ENCODE measurements around the gene PALM3.
A peak's percentile ranks its signal among the peaks of the same experiment; 100 is the strongest.
"Not testable (repeated sequence)": the region's sequence is repeated elsewhere in the genome, so short reads cannot be mapped to it uniquely, and the experiment has no call there.

The PALM3 gene

DNA sequence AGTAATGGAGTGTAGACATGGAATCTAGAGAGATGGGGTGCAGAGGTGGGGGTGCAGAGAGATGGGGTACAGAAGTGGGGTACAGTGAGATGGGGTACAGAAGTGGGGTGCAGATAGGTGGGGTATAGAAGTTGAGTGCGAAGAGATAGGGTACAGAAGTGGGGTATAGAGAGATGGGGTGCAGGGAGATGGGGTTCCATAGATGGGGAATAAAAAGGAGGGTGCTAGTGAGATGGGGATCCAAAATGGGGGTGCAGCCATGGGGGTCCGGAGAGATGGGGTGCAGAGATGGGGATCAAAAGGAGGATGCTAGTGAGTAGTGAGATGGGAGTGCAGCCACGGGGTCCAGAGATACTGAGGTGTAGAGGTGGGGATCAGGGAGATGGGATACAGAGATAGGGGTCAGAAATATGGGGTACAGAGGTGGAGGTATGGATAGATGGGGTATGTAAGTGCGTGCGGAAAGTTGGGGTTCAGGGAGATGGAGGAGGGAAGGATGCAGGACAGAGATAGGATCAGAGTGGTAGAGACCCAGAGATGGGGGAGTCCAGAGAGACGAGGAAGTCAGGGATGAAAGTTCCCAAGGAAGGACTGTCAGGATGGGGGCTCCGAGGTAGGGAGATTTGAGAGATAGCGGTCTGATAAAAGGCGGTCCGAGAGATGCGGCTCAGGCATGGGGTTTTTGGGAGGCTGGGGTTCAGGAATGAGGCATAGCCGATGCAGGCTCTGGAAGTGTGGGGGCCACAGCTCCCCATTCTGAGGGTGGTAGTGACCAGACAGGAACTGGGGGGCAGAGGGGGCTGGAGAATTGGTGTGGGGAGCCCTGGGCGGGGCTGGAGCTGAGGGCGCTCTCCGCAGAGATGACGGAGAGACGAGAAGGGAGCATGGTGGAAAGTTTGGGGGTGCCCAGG, 3.4 kb downstream of the PALM3 start:
- DNase-seq (ENCODE audit: low spot score): no peak

DNA sequence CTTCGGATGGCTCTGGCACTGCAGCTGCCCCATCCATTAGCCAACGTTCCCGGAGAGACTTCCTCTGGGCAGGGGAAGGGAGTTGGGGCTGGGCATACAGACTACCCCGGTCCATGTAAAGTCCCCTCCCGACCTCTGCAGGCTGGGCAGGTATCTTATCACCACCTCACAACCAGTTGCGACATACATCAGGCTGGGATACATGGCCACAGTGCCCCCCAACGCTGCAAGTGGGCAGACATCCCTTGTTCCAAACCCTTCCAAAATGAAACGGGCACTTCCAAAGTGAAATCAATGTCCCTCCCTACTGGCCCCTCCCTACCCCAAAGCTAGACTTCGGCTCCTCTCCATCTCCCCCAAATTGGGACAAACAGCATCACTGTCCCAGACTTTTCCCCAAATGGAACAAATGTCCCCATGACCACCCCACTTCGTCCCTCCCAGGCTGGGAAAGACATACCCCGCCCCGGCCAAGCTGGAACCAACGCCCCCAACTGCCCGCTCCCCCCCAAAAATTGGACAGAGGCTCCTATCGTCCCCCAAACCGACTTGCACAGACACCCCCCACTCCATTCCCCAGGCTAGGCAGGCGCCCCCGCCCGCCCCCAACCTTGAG, 5.0 kb downstream of the PALM3 start:
- DNase-seq (ENCODE audit: low spot score): no peak

DNA sequence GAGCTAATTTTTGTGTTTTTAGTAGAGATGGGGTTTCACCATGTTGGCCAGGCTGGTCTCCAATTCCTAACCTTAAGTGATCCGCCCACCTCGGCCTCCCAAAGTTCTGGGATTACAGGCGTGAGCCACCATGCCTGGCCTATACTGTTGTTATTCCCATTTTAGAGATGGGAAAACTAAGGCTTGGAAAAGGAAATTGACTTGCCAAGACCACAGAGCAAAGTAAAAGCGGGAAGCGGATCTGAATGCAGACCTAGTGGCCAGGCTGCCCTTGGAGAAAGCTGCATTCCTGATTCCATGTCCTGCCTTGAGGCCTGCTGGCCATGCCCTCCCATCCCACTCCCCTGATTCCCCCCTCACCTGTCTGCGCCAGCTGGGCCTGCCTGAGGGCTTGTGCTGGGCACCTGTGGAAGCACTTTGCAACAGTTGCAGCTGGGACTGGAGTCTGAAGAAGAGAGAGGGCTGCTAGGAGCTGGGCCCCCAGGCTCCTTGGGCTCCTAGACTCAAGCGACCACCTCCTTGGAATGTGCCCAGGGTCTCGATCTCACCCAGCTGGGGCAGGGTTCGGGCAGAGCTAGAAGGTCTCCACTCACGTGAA, 5.7 kb downstream of the PALM3 start:
- DNase-seq (ENCODE audit: low spot score): no peak

GRCh38 chr19:14055396-14055795, 6.5 kb downstream of the PALM3 start:
- DNase-seq (ENCODE audit: low spot score): no peak

- no peak for DNase-seq (ENCODE audit: low spot score)
Measured at GRCh38 chr19:14054721-14055120, 7.2 kb downstream of the PALM3 start.

DNA sequence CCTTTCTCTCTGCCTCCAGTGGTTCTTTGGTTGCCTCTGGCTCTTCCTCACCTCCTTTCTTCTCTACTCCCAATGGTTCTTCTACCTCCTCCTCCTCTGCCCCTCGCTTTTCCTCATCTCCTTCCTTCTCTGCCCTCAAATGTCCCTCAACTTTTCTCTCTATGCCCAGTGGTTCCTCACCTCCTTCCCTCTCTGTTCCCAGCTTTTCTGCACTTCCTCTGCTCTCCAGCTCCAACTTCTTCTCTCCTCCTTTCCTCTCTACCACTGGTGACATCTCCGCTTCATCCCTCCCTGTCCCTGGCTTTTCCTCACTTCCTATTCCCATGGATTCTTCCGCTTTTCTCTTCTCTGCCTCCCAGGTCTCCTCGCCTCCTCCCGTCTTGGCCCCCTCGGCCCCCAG, 7.8 kb downstream of the PALM3 start:
- DNase-seq (ENCODE audit: low spot score): no peak

GRCh38 chr19:14053500-14053899, 8.4 kb downstream of the PALM3 start:
- no peak for DNase-seq (ENCODE audit: low spot score)

DNA sequence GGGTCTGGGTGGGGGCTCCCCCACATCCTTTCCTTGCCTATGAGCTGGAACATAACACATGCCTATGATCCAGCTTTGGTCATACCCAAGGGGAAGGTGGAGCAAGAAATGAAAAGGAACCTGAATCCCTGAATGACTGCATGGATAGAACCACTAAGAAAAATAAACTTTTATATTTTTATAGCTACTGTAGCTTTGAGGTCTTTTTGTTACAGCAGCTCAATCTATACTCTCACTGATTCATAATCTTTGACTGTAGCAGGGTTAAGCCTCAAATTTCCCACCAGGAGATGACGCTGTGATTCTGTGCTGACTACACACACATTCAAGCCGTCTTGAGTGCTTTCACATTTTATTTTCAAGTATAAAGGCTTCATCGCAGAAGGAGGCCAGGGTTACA, 8.8 kb downstream of the PALM3 start:
- DNase-seq (ENCODE audit: low spot score): no peak

GRCh38 chr19:14052470-14052869, 9.4 kb downstream of the PALM3 start:
- no peak for DNase-seq (ENCODE audit: low spot score)

- no peak for DNase-seq (ENCODE audit: low spot score)
Measured at GRCh38 chr19:14051980-14052379, 9.9 kb downstream of the PALM3 start.

- DNase-seq (ENCODE audit: low spot score): not testable (repeated sequence)
Measured at GRCh38 chr19:14050961-14051360, 10.9 kb downstream of the PALM3 start.

GRCh38 chr19:14050512-14050911, 11.4 kb downstream of the PALM3 start:
- DNase-seq (ENCODE audit: low spot score): no peak

GRCh38 chr19:14048443-14049153, 13.3 kb downstream of the PALM3 start:
- peak; percentile 79 for DNase-seq (ENCODE audit: low spot score)

- DNase-seq (ENCODE audit: low spot score): not testable (repeated sequence)
Measured at GRCh38 chr19:14047866-14048265, 14.0 kb downstream of the PALM3 start.

GRCh38 chr19:14042659-14043608, 18.9 kb downstream of the PALM3 start:
- peak; percentile 57 for DNase-seq (ENCODE audit: low spot score)

DNA sequence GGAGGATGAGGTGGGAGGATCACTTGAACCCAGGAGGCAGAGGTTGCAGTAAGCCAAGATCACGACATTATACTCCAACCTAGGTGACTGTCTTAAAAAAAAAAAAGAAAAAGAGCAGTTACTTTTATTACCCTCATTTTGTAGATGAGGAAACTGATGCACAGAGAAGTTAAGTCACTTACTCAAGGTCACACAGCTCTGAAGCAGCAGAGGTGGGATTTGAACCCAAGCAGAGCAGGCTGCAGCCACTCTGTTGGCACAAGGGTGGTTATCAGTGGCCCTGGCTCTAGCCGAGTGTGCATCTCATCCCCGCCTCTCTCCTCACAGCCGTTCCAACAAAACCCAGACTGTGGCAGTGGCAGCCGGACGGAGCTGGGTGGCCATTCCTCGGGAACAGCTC, 22.7 kb downstream of the PALM3 start:
- no peak for DNase-seq (ENCODE audit: low spot score)

DNA sequence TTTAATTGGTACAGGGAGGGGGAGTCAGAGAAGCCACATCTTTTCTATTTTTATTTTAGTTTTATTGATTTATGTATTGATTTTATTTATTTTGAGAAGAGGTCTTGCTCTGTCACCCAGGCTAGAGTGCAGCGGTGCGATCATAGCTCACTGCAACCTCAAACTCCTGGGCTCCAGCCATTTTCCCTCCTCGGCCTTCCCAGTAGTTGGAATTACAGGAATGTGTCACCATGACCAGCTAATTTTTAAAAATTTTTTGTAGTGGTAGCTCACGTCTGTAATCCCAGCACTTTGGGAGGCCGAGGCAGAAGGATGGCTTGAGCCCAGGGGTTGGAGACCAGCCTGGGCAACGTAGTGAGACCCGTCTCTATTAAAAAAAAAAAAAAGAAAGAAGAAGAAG, 26.2 kb downstream of the PALM3 start:
- no peak for DNase-seq (ENCODE audit: low spot score)

DNA sequence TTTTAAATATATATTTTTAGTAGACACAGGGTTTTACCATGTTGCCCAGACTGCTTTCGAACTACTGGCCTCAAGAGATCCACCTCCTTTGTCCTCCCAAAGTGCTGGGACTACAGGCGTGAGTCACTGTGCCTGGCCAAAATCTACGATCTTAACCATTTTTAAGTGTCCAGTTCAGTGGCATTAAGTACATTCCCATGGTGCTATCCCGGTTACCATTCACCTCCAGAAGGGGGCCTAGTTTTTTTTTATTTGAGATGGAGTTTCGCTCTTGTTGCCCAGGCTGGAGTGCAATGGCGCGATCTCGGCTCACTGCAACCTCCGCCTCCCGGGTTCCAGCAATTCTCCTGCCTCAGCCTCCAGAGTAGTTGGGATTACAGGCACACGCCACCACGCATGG, 26.7 kb downstream of the PALM3 start:
- not testable (repeated sequence) for DNase-seq (ENCODE audit: low spot score)

- no peak for DNase-seq (ENCODE audit: low spot score)
Measured at GRCh38 chr19:14033946-14034345, 27.9 kb downstream of the PALM3 start.

GRCh38 chr19:14031719-14032480, 30.0 kb downstream of the PALM3 start, which contains the start of gene IL27RA:
Gene IL27RA (plus strand): TSS chr19:14031762. CDS start chr19:14031873, 111 bp downstream.
- peak; percentile 60 for DNase-seq (ENCODE audit: low spot score)

Data from germinal center (tissue), 1 donor.